K562 (cell line): ENCODE results near the gene CD2. TPM values are rescaled to one million over a fixed set of nuclear protein-coding genes. Genes with fewer than 3 reads are reported as not detected.

Experiments
- ATAC-seq: fragments of 200-7000 bp; cut with Tn5 transposase; 3 replicates; pipeline ENCODE4 v1.9.1; 2020; ENCODE audit warnings: moderate library complexity
- BruUV-seq: library from RNA; stranded (reverse); fragments of 400-500 nt; replicated peaks from 2 replicates; lab custom pipeline; 2021; lab: Mats Ljungman, UMichigan
- CTCF ChIA-PET: fragments of 300-600 bp; formaldehyde crosslinking; extraction: SDS; loops from one replicate; lab custom pipeline; 2021; ENCODE audit warnings: low intra/inter-chr PET ratio; lab: Yijun Ruan, JAX
- POLR2A ChIA-PET: fragments of 300-600, 350-650 bp; sonication (Branson Sonifier 250); formaldehyde crosslinking; extraction: SDS; loops from one replicate; lab custom pipeline; 2021; ENCODE audit warnings: antibody characterized with exemption, inconsistent platforms; lab: Yijun Ruan, JAX
- DNase-seq, 4 experiments: peaks; one replicate each; pipeline versions ENCODE4 v3.0.0 to v3.0.0-alpha.2; 2011 to 2018; ENCODE audit warnings: low spot score in 3 of 4, mixed read lengths in 3 of 4; ENCODE audit errors: extremely low read depth in 1 of 4
- FAIRE-seq: peaks from 2 replicates; lab custom pipeline; 2011; peaks lifted over from hg19 to GRCh38; lab: Jason Lieb, UNC
- H2AFZ ChIP-seq: 2 replicates; pipeline ENCODE4 v1.6.0; 2011; ENCODE audit warnings: low read depth, low read length, control low read depth, inconsistent platforms
- H3K27ac ChIP-seq: fragments of 200-600 bp; 3 replicates; pipeline ENCODE4 v1.8.0; 2011; ENCODE audit warnings: low read depth, mild to moderate bottlenecking, control low read depth, inconsistent platforms, low read length, moderate library complexity, mixed read lengths; ENCODE audit errors: extremely low read depth
- H3K27me3 ChIP-seq, 2 experiments: fragments of 300-600 bp in 1 of 2; 2 replicates in 1 of 2; 3 replicates in 1 of 2; pipeline versions ENCODE4 v1.6.0 to v1.8.0; 2011; ENCODE audit warnings: inconsistent platforms in 2 of 2, low read length in 2 of 2, mild to moderate bottlenecking in 1 of 2, mixed read lengths in 1 of 2, moderate library complexity in 1 of 2; ENCODE audit not compliant: control insufficient read depth in 2 of 2, insufficient read depth in 2 of 2
- H3K36me3 ChIP-seq: fragments of 300-600 bp; 3 replicates; pipeline ENCODE4 v1.8.0; 2011; ENCODE audit warnings: mild to moderate bottlenecking, low read length, inconsistent platforms; ENCODE audit not compliant: control insufficient read depth, insufficient read depth
- H3K4me1 ChIP-seq, 2 experiments: fragments of 200-600 bp in 1 of 2; replicated peaks in 1 of 2; 2 replicates in 1 of 2; 3 replicates in 1 of 2; pipeline versions ENCODE4 v1.5.1 to v1.8.0; 2011; ENCODE audit warnings: inconsistent platforms in 2 of 2, low read length in 2 of 2, mild to moderate bottlenecking in 1 of 2, mixed read lengths in 1 of 2, moderate library complexity in 1 of 2; ENCODE audit not compliant: control insufficient read depth in 2 of 2, insufficient read depth in 2 of 2
- H3K4me2 ChIP-seq: 2 replicates; pipeline ENCODE4 v1.6.1; 2011; ENCODE audit warnings: low read length, control low read depth, inconsistent platforms, mixed read lengths; ENCODE audit not compliant: insufficient read depth
- H3K4me3 ChIP-seq: fragments of 200-600 bp; sonication (generic), shearing (Covaris generic); 2 replicates; pipeline ENCODE4 v1.5.1; 2016; ENCODE audit warnings: control low read depth, inconsistent platforms
- H3K79me2 ChIP-seq: fragments of 200-600 bp; 3 replicates; pipeline ENCODE4 v1.8.0; 2011; ENCODE audit warnings: low read length, inconsistent platforms; ENCODE audit not compliant: control insufficient read depth, insufficient read depth
- H3K9ac ChIP-seq, 2 experiments: 2 replicates each; pipeline versions ENCODE4 v1.6.0 to v1.6.1; 2011; ENCODE audit warnings: low read depth in 2 of 2, low read length in 2 of 2, control low read depth in 1 of 2, inconsistent platforms in 1 of 2, mild to moderate bottlenecking in 1 of 2, mixed read lengths in 1 of 2; ENCODE audit not compliant: insufficient read depth in 1 of 2
- H3K9me1 ChIP-seq: one replicate; pipeline ENCODE4 v1.6.0; 2011; ENCODE audit warnings: inconsistent platforms, mild to moderate bottlenecking, low read length, moderate library complexity; ENCODE audit not compliant: control insufficient read depth, insufficient read depth
- H3K9me3 ChIP-seq: replicated peaks from 2 replicates; pipeline ENCODE4 v1.5.1; 2011; ENCODE audit warnings: low read depth, low read length, inconsistent platforms; ENCODE audit not compliant: control insufficient read depth, insufficient read depth
- H4K20me1 ChIP-seq: replicated peaks from 2 replicates; pipeline ENCODE4 v1.6.1; 2011; ENCODE audit warnings: low read length, inconsistent platforms, mixed read lengths; ENCODE audit not compliant: control insufficient read depth, insufficient read depth
- ADNP ChIP-seq: fragments of 200-800 bp; sonication (Bioruptor generic); IDR thresholded peaks from 2 replicates; pipeline ENCODE4 v1.6.1; 2016; ENCODE audit warnings: missing genetic modification characterization, missing compliant biosample characterization
- ESRRA ChIP-seq: fragments of 450-650 bp; IDR thresholded peaks from 2 replicates; pipeline ENCODE4 v1.6.1; 2014; ENCODE audit warnings: low read depth, mild to moderate bottlenecking, moderate library complexity, borderline replicate concordance
- FOS ChIP-seq: IDR thresholded peaks from 3 replicates; pipeline ENCODE4 v1.6.1; 2011; ENCODE audit not compliant: insufficient read length; ENCODE audit errors: extremely low read depth
- MTA1 ChIP-seq: fragments of 450-650 bp; IDR thresholded peaks from 2 replicates; pipeline ENCODE4 v1.6.1; 2017; ENCODE audit warnings: borderline replicate concordance
- NFYB ChIP-seq: IDR thresholded peaks from 2 replicates; pipeline ENCODE4 v1.6.1; 2011; ENCODE audit warnings: mild to moderate bottlenecking, moderate library complexity; ENCODE audit not compliant: insufficient read length; ENCODE audit errors: extremely low read depth
- PRPF4 ChIP-seq: fragments of 200-400 bp; formaldehyde crosslinking; IDR thresholded peaks from one replicate; pipeline ENCODE4 v1.6.1; 2017; ENCODE audit warnings: low read length, low read depth, mild to moderate bottlenecking; ENCODE audit not compliant: insufficient read depth, poor library complexity, severe bottlenecking
- SNRNP70 ChIP-seq: fragments of 200-400 bp; formaldehyde crosslinking; optimal IDR thresholded peaks from 2 replicates; pipeline ENCODE3; 2017; ENCODE audit warnings: low read depth, low read length
- ZNF316 ChIP-seq: fragments of 450-650 bp; IDR thresholded peaks from 2 replicates; pipeline ENCODE4 v1.6.1; 2016
- ZNF695 ChIP-seq: fragments of 450-650 bp; formaldehyde crosslinking; IDR thresholded peaks from 2 replicates; pipeline ENCODE4 v1.4.0; 2020; ENCODE audit warnings: mild to moderate bottlenecking, moderate library complexity
- WGBS: fragments of 100-300 bp; shearing (Covaris generic); methylation state at CpG from one replicate; pipeline ENCODE4 v1.1.6; 2016; ENCODE audit warnings: low coverage, mixed read lengths; ENCODE audit not compliant: insufficient coverage; ENCODE audit errors: missing lambda C conversion rate; 5-methylcytosine and 5-hydroxymethylcytosine counted together
- in situ Hi-C: fragments of 300-500 bp; cut with MboI; formaldehyde crosslinking; loops from 4 replicates; pipeline ENCODE4 v1.15.0; 2018; ENCODE audit warnings: inconsistent platforms, mixed read lengths
- intact Hi-C: fragments of 100-400 bp; cut with micrococcal nuclease; formaldehyde crosslinking; loops from 2 replicates; pipeline ENCODE4 v1.14.2; 2022
- polyA plus RNA-seq, 8 experiments: library from polyadenylated mRNA; depleted of rRNA in 4 of 8; stranded (reverse) in 5 of 8; unstranded in 3 of 8; fragments of >200 nt; fragmentation: Nextera tagmentation in 2 of 8; fragmentation: Illumina TruSeq in 1 of 8; extraction: Ambion mirVana in 2 of 8; extraction: Trizol in 1 of 8; gene quantifications; 2 replicates each; pipeline versions ENCODE4 v1.2.1 to v1.2.3, GENCODE V29; 2011 to 2014; ENCODE audit warnings: inconsistent platforms in 1 of 8, missing spikeins in 1 of 8
- total RNA-seq, 7 experiments: library from RNA; depleted of rRNA in 6 of 7; stranded (reverse); fragments of >200 nt in 6 of 7; fragmentation: Illumina TruSeq in 2 of 7; extraction: Trizol in 2 of 7; gene quantifications; 2 replicates each; pipeline versions ENCODE4 v1.2.1 to v1.2.3, GENCODE V29; 2011 to 2021; ENCODE audit warnings: low replicate concordance in 1 of 7
- TF ChIP-seq, protein P1 (sequence below): fragments of 450-650 bp; IDR thresholded peaks from 2 replicates; pipeline ENCODE4 v1.6.1; 2016; ENCODE audit warnings: low read depth, mild to moderate bottlenecking, moderate library complexity
- TF ChIP-seq, protein P2 (sequence below), 2 experiments: fragments of 200-800 bp in 1 of 2; sonication (Bioruptor generic) in 1 of 2; sonication (generic) in 1 of 2; formaldehyde crosslinking in 1 of 2; IDR thresholded peaks in 1 of 2; conservative IDR thresholded peaks in 1 of 2; 2 replicates each; pipeline versions ENCODE4 v1.5.0 to v1.6.1; 2016 to 2020; ENCODE audit warnings: missing compliant biosample characterization in 1 of 2, missing genetic modification characterization in 1 of 2, missing genetic modification reagents in 1 of 2

CD2 gene
- total and polyA plus RNA-seq, 9 of the 15 experiments (the other 6 are each of a cell fraction or from before 2014, with no cell fraction given) = 0.07 to 0.16 TPM; not detected in 7

DNA sequence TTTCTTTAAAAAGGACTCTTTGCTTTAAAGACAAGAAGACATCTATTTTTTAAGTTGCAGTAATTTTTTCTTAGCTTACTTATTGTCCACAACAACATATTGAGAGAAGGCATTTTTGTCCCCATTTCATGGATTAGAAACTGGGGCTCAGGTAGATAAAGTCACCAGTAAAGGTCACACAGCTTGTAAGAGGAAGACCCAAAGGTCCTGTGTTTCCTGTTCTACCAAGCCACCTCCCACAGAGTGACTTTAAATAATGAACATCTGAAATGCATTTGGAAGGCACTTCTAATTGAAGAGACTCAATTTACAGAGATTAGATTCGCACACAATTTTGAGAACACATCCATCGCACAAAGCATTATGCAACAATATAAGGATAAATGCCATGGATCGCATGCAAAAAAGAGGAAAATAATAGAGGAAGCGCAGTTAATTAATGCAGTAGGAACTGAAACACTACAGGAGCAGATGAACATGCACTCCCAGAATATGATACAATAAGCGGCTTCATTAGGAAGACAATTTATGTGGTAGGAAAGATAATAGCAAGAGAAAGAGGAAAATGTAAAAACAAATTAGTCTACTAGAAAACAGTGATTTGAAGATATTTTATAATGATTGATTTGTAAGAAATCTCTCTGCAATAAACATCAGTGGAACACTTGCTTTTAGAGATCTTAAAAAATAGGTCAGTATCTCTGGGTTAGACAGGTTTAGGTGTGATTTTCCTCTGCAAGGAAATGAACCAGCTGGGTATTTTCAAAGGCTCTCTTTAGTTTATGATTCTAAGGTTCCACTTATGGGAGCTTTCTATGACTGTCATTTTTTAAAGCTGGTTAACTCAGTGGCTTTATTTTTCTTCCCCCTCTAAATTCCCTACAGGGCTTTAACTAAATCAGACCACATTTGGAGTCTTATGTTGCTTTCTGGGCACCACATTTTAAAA, 27.1 kb upstream of the CD2 start:
- no peak for FAIRE-seq
- DNase-seq = no peak
- ATAC-seq = no peak
- H2AFZ ChIP-seq = peak overlapping the region; percentile 21; the same call in 1 of the 2 replicates
- CTCF ChIA-PET = no interaction called here
- whole genome bisulfite sequencing = 85% methylated on average over 5 of the region's 5 CpGs
- H3K9me3 ChIP-seq = no peaks in the 10 kb centered on the region
- in situ Hi-C loops = loop anchor here (25.0 kb wide), 1 partner anchor 560 kb away; no protein-coding TSS in a partner anchor
- no peaks in the 10 kb centered on the region for H4K20me1 ChIP-seq
- no peak overlapping the region for H3K9ac ChIP-seq
- H3K4me2 ChIP-seq = no peak overlapping the region
- no peaks in the 10 kb centered on the region for H3K27me3 ChIP-seq
- no peak overlapping the region for H3K27ac ChIP-seq
- no peak overlapping the region for H3K4me3 ChIP-seq
- H3K36me3 ChIP-seq = no peaks in the 10 kb centered on the region
- H3K9me1 ChIP-seq = no peaks in the 10 kb centered on the region
- peaks cover 0 to 5% of the 10 kb centered on the region in 2 experiments; a peak in 2 of 5 replicates for H3K4me1 ChIP-seq
- BruUV-seq = no TSS peak
- no peak for TF ChIP-seq SNRNP70
- 0 out of 2 replicates have a peak, but pooled peaks have one; percentile 50 for TF ChIP-seq ESRRA
- TF ChIP-seq, all 486 proteins: peak for 1
- POLR2A ChIA-PET = interaction anchor here (0.6 to 1.5 kb wide), 3 partner anchors 10 to 203 kb away, joined by 3 to 6 read pairs (median 3); no protein-coding TSS in a partner anchor
- no peaks in the 10 kb centered on the region for H3K79me2 ChIP-seq
- intact Hi-C loops = no loop called here

GRCh38 chr1:116731439-116731838, 22.8 kb upstream of the CD2 start:
- peak overlapping the region; percentile 32 for H2AFZ ChIP-seq
- H3K4me2 ChIP-seq = no peak overlapping the region
- in situ Hi-C loops = loop anchor here (5.0 to 25.0 kb wide), 3 partner anchors 203 to 556 kb away; no protein-coding TSS in a partner anchor
- peaks cover 0 to 2% of the 10 kb centered on the region in 2 experiments; a peak in 3 of 5 replicates for H3K4me1 ChIP-seq
- H3K27ac ChIP-seq = no peak overlapping the region
- no peaks in the 10 kb centered on the region for H3K27me3 ChIP-seq
- no TSS peak for BruUV-seq
- POLR2A ChIA-PET = interaction anchor here (1.0 kb wide), 1 partner anchor 327 kb away, joined by 3 read pairs; no protein-coding TSS in a partner anchor
- H3K9me3 ChIP-seq = no peaks in the 10 kb centered on the region
- no peaks in the 10 kb centered on the region for H3K9me1 ChIP-seq
- no peak overlapping the region for H3K4me3 ChIP-seq
- ATAC-seq = peak; percentile 69
- no peaks in the 10 kb centered on the region for H3K79me2 ChIP-seq
- CTCF ChIA-PET = interaction anchor here (0.6 kb wide), 1 partner anchor 99 kb away, joined by 4 read pairs; no protein-coding TSS in a partner anchor
- H4K20me1 ChIP-seq = no peaks in the 10 kb centered on the region
- FAIRE-seq = no peak
- no peak overlapping the region for H3K9ac ChIP-seq
- intact Hi-C loops = loop anchor here (10.0 kb wide), 2 partner anchors 393 to 553 kb away; partner anchors contain the start of gene TRIM45
- DNase-seq = peak in 3 of 4 experiments; percentile 48 to 56 (median 53)
- H3K36me3 ChIP-seq = no peaks in the 10 kb centered on the region
- no peak for TF ChIP-seq ADNP (tag)
- TF ChIP-seq, protein P1, sequence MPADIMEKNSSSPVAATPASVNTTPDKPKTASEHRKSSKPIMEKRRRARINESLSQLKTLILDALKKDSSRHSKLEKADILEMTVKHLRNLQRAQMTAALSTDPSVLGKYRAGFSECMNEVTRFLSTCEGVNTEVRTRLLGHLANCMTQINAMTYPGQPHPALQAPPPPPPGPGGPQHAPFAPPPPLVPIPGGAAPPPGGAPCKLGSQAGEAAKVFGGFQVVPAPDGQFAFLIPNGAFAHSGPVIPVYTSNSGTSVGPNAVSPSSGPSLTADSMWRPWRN = no peak
- TF ChIP-seq MTA1 = no peak
- TF ChIP-seq ZNF695 (CRISPR knock-in tag) = no peak
- peak; percentile 67 for TF ChIP-seq NFYB
- no peak for TF ChIP-seq PRPF4
- TF ChIP-seq FOS = peak; percentile 51
- no peak for TF ChIP-seq ZNF316
- TF ChIP-seq, protein P2, sequence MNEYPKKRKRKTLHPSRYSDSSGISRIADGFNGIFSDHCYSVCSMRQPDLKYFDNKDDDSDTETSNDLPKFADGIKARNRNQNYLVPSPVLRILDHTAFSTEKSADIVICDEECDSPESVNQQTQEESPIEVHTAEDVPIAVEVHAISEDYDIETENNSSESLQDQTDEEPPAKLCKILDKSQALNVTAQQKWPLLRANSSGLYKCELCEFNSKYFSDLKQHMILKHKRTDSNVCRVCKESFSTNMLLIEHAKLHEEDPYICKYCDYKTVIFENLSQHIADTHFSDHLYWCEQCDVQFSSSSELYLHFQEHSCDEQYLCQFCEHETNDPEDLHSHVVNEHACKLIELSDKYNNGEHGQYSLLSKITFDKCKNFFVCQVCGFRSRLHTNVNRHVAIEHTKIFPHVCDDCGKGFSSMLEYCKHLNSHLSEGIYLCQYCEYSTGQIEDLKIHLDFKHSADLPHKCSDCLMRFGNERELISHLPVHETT (CRISPR knock-in tag; conservative IDR thresholded peaks at IDR 0.05 in 1 of 2, IDR thresholded peaks at IDR 0.05 in 1 of 2) = no peak
